B cell (primary cell): ENCODE results near the gene TMEM81. TPM values are rescaled to one million over a fixed set of nuclear protein-coding genes. Genes with fewer than 3 reads are reported as not detected.

Experiments used
- ATAC-seq: fragments of 200-7000 bp; cut with Tn5 transposase; one replicate; pipeline ENCODE4 v1.10.0; 2021; ENCODE audit warnings: low read depth, mild to moderate bottlenecking, moderate number of reproducible peaks, moderate library complexity
- CTCF ChIA-PET: fragments of 350-600 bp; sonication (Branson Sonifier 250); formaldehyde crosslinking; loops from one replicate; lab custom pipeline; 2021; ENCODE audit warnings: antibody characterized with exemption, inconsistent platforms; lab: Charles Lee
- POLR2A ChIA-PET: fragments of 350-600 bp; sonication (Branson Sonifier 250); formaldehyde crosslinking; loops from one replicate; lab custom pipeline; 2021; ENCODE audit warnings: antibody characterized with exemption; lab: Charles Lee
- DNase-seq: peaks from one replicate; pipeline ENCODE4 v3.0.0; 2013
- H2AFZ ChIP-seq: 2 replicates; pipeline ENCODE4 v1.6.1; 2012; ENCODE audit warnings: mild to moderate bottlenecking, low read depth, low read length; ENCODE audit not compliant: insufficient read depth, poor library complexity, severe bottlenecking
- H3K27ac ChIP-seq, 2 donors: 1 replicate in 1 of 2; 2 replicates in 1 of 2; pipeline ENCODE4 v1.5.1; 2012 to 2013; ENCODE audit warnings: low read length in 2 of 2, mild to moderate bottlenecking in 2 of 2, moderate library complexity in 1 of 2
- H3K27me3 ChIP-seq, 4 experiments: fragments of 200-600 bp in 1 of 4; sonication (generic) in 1 of 4; replicated peaks in 1 of 4; 1 replicate in 2 of 4; 2 replicates in 2 of 4; pipeline versions ENCODE4 v1.6.1 to v1.7.0; 2013 to 2016; ENCODE audit warnings: low read length in 3 of 4, mild to moderate bottlenecking in 2 of 4, mixed read lengths in 1 of 4, moderate library complexity in 1 of 4; ENCODE audit not compliant: insufficient read depth in 4 of 4, control insufficient read depth in 3 of 4; ENCODE audit errors: control extremely low read depth in 1 of 4
- H3K36me3 ChIP-seq, 2 experiments: replicated peaks in 1 of 2; 1 replicate in 1 of 2; 2 replicates in 1 of 2; pipeline versions ENCODE4 v1.6.1 to v1.7.1; 2013; ENCODE audit warnings: low read length in 1 of 2; ENCODE audit not compliant: insufficient read depth in 2 of 2, control insufficient read depth in 1 of 2; ENCODE audit errors: control extremely low read depth in 1 of 2, extremely low read depth in 1 of 2
- H3K4me1 ChIP-seq, 2 donors: fragments of 200-600 bp in 1 of 2; sonication (generic) in 1 of 2; 1 replicate in 1 of 2; 2 replicates in 1 of 2; pipeline versions ENCODE4 v1.5.1 to v1.6.1; 2013 to 2017; ENCODE audit warnings: low read length in 2 of 2; ENCODE audit not compliant: control insufficient read depth in 2 of 2, insufficient read depth in 2 of 2
- H3K4me2 ChIP-seq: replicated peaks from 2 replicates; pipeline ENCODE3; 2012; ENCODE audit warnings: mild to moderate bottlenecking, low read depth, low read length; ENCODE audit not compliant: poor library complexity, severe bottlenecking
- H3K4me3 ChIP-seq, 5 experiments: fragments of 200-600 bp in 1 of 5; sonication (generic) in 1 of 5; 1 replicate in 3 of 5; 2 replicates in 2 of 5; pipeline versions ENCODE4 v1.5.1 to v1.7.0; 2011 to 2016; ENCODE audit warnings: low read length in 4 of 5, mild to moderate bottlenecking in 4 of 5, low read depth in 2 of 5, control low read depth in 1 of 5, moderate library complexity in 1 of 5; ENCODE audit not compliant: insufficient read depth in 1 of 5; ENCODE audit errors: control extremely low read depth in 1 of 5, extremely low read depth in 1 of 5
- H3K79me2 ChIP-seq: fragments of 200-600 bp; sonication (generic); one replicate; pipeline ENCODE4 v1.6.0; 2016; ENCODE audit warnings: low read length; ENCODE audit not compliant: control insufficient read depth, insufficient read depth
- H3K9ac ChIP-seq: fragments of 200-600 bp; sonication (generic); 2 replicates; pipeline ENCODE4 v1.6.1; 2017; ENCODE audit warnings: mild to moderate bottlenecking, low read length, moderate library complexity
- H3K9me3 ChIP-seq, 3 donors: one replicate each; pipeline versions ENCODE4 v1.6.1 to v1.7.1; 2013; ENCODE audit warnings: low read length in 2 of 3; ENCODE audit not compliant: control insufficient read depth in 2 of 3, insufficient read depth in 1 of 3; ENCODE audit errors: control extremely low read depth in 1 of 3
- H4K20me1 ChIP-seq: 2 replicates; pipeline ENCODE4 v1.6.0; 2012; ENCODE audit warnings: mild to moderate bottlenecking, low read length; ENCODE audit not compliant: insufficient read depth, control insufficient read depth, poor library complexity, severe bottlenecking
- H3K27ac Mint-ChIP-seq: one replicate; pipeline ENCODE4 v1.8.0; 2021; ENCODE audit warnings: mixed read lengths
- H3K27me3 Mint-ChIP-seq: one replicate; pipeline ENCODE4 v1.8.0; 2021; ENCODE audit warnings: mixed read lengths
- H3K4me1 Mint-ChIP-seq: one replicate; pipeline ENCODE4 v1.8.0; 2021; ENCODE audit warnings: mixed read lengths
- H3K4me3 Mint-ChIP-seq: one replicate; pipeline ENCODE4 v1.8.0; 2021; ENCODE audit warnings: mixed read lengths
- H3K9me3 Mint-ChIP-seq: one replicate; pipeline ENCODE4 v1.8.0; 2022; ENCODE audit warnings: mixed read lengths; ENCODE audit not compliant: insufficient read depth
- CTCF ChIP-seq: fragments of 200-600 bp; IDR thresholded peaks from one replicate; pipeline ENCODE4 v1.8.0; 2022; ENCODE audit warnings: antibody characterized with exemption, mild to moderate bottlenecking
- EZH2 ChIP-seq: IDR thresholded peaks from 2 replicates; pipeline ENCODE4 v1.6.1; 2012; ENCODE audit warnings: borderline replicate concordance, low read depth, mild to moderate bottlenecking, moderate library complexity, low read length; ENCODE audit not compliant: insufficient read depth, poor library complexity, severe bottlenecking
- WGBS: methylation state at CpG from one replicate; pipeline ENCODE4 v1.1.5; 2013; ENCODE audit warnings: missing lambda C conversion rate; ENCODE audit not compliant: insufficient coverage; 5-methylcytosine and 5-hydroxymethylcytosine counted together
- intact Hi-C: fragments of 100-400 bp; cut with micrococcal nuclease; formaldehyde crosslinking; loops from one replicate; pipeline ENCODE4 v1.10.0; 2022
- polyA plus RNA-seq: library from polyadenylated mRNA; depleted of rRNA; stranded (reverse); fragments of >200 nt; gene quantifications from 2 replicates; pipeline ENCODE4 v1.2.3, GENCODE V29; 2012
- total RNA-seq, 2 donors: library from RNA; stranded (reverse); fragments of 120-200 nt in 1 of 2; gene quantifications; 1 replicate in 1 of 2; 2 replicates in 1 of 2; pipeline versions ENCODE4 v1.2.3 to v1.2.4, GENCODE V29; 2013 to 2022

TMEM81 gene
- total and polyA plus RNA-seq, 2 donors (not counting 1 experiment from before 2014, with no cell fraction given) = 3.0 to 6.2 TPM

GRCh38 chr1:205109711-205110110 is 25.5 kb upstream of the TMEM81 start:
- CTCF ChIA-PET = interaction anchor here (0.8 to 4.3 kb wide), 7 partner anchors 10 to 165 kb away, joined by 3 to 23 read pairs (median 4); no protein-coding TSS in a partner anchor
- no peak overlapping the region for H3K4me2 ChIP-seq
- no peak for ATAC-seq
- TF ChIP-seq EZH2 = no peak
- intact Hi-C loops = no loop called here
- no peak overlapping the region for H3K4me3 ChIP-seq
- H3K4me1 ChIP-seq = peaks cover 6 to 20% of the 10 kb centered on the region in 2 donors
- H3K36me3 ChIP-seq = peaks cover 20 to 45% of the 10 kb centered on the region in 2 experiments
- no peak for DNase-seq
- H3K27me3 ChIP-seq = no peaks in the 10 kb centered on the region
- no peak overlapping the region for H3K27ac Mint-ChIP-seq
- peaks cover 7% of the 10 kb centered on the region for H4K20me1 ChIP-seq
- no peaks in the 10 kb centered on the region for H3K27me3 Mint-ChIP-seq
- H3K79me2 ChIP-seq = peaks cover 18% of the 10 kb centered on the region
- no peak overlapping the region for H3K27ac ChIP-seq
- WGBS = 88% methylated on average over 4 of the region's 5 CpGs
- no peak overlapping the region for H2AFZ ChIP-seq
- no peaks in the 10 kb centered on the region for H3K9me3 Mint-ChIP-seq
- no peaks in the 10 kb centered on the region for H3K9me3 ChIP-seq
- H3K9ac ChIP-seq = no peak overlapping the region
- H3K4me1 Mint-ChIP-seq = peaks cover 18% of the 10 kb centered on the region
- H3K4me3 Mint-ChIP-seq = no peak overlapping the region
- POLR2A ChIA-PET = no interaction called here

GRCh38 chr1:205109269-205109668 is 25.0 kb upstream of the TMEM81 start:
- H3K9me3 Mint-ChIP-seq = no peaks in the 10 kb centered on the region
- Histone ChIP-seq H3K9ac (no peak overlapping the region), H3K4me3 (no peak overlapping the region), H2AFZ (no peak overlapping the region), H3K79me2 (peaks cover 16% of the 10 kb centered on the region), H3K9me3 (no peaks in the 10 kb centered on the region), H3K27me3 (no peaks in the 10 kb centered on the region), H3K4me2 (no peak overlapping the region), H4K20me1 (peaks cover 7% of the 10 kb centered on the region), H3K4me1 (peaks cover 6 to 20% of the 10 kb centered on the region in 2 donors), H3K27ac (no peak overlapping the region), H3K36me3 (peaks cover 19 to 45% of the 10 kb centered on the region in 2 experiments)
- ChIA-PET CTCF (interaction anchor here (0.8 to 4.3 kb wide), 7 partner anchors 11 to 165 kb away, joined by 3 to 23 read pairs (median 4); no protein-coding TSS in a partner anchor), POLR2A (no interaction called here)
- DNase-seq (no peak), ATAC-seq (no peak)
- no peak overlapping the region for H3K4me3 Mint-ChIP-seq
- WGBS = no CpG with 5 or more reads among the region's 1 CpG
- H3K27me3 Mint-ChIP-seq = no peaks in the 10 kb centered on the region
- H3K27ac Mint-ChIP-seq = no peak overlapping the region
- intact Hi-C loops = no loop called here
- H3K4me1 Mint-ChIP-seq = peaks cover 18% of the 10 kb centered on the region
- TF ChIP-seq CTCF = no peak
- TF ChIP-seq EZH2 = no peak
